ENCODE measurements around the gene KCNMA1.
"Not testable (repeated sequence)": the region's sequence is repeated elsewhere in the genome, so short reads cannot be mapped to it uniquely, and the experiment has no call there.

KCNMA1 gene

DNA sequence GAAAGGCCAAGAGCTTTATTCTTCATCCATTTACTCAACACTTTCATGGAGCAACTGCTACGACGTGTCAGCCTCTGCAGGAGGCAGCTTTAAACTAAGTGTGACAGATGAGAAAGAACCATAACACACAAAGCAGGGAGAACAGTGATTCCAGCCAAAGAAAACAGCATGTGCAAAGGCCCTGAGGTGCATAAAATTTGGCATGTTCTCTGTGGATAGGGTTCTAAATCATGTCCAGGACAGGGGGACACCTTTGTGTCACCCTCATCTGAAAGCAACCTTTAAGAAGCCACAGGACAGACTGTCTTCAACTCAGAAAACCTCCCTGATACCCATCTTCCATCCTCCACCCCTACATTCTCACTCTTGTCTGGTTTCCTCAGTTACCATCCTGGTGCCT lies 116.6 kb downstream of the KCNMA1 start:
- no peak overlapping the region for H3K27ac ChIP-seq
- no peak for TF ChIP-seq ZFX (IDR thresholded peaks at IDR 0.05; ENCODE audit: borderline replicate concordance)
- TF ChIP-seq, protein P1, sequence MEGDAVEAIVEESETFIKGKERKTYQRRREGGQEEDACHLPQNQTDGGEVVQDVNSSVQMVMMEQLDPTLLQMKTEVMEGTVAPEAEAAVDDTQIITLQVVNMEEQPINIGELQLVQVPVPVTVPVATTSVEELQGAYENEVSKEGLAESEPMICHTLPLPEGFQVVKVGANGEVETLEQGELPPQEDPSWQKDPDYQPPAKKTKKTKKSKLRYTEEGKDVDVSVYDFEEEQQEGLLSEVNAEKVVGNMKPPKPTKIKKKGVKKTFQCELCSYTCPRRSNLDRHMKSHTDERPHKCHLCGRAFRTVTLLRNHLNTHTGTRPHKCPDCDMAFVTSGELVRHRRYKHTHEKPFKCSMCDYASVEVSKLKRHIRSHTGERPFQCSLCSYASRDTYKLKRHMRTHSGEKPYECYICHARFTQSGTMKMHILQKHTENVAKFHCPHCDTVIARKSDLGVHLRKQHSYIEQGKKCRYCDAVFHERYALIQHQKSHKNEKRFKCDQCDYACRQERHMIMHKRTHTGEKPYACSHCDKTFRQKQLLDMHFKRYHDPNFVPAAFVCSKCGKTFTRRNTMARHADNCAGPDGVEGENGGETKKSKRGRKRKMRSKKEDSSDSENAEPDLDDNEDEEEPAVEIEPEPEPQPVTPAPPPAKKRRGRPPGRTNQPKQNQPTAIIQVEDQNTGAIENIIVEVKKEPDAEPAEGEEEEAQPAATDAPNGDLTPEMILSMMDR (IDR thresholded peaks at IDR 0.05) = no peak

DNA sequence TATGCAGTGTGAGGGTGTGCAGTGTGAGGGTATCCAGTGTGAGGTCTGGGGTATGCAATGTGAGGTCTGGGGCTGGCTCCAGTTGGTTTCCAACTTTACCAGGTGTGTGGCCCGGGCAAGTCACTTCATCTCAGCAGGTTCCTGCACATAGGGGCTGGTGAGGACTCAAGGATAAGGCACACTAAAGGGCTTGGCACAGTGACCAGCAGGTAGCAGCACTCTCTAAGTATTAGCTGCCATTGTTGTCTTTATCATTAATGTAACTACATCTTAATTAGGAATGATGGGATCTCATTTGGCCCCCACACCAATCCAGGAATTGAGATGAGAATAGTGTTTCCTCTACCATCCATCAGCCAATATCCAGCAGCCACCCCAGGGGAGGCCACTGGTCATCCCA lies 117.3 kb downstream of the KCNMA1 start:
- no peak overlapping the region for H3K27ac ChIP-seq
- TF ChIP-seq, protein P1 (IDR thresholded peaks at IDR 0.05) = no peak
- TF ChIP-seq ZFX (IDR thresholded peaks at IDR 0.05; ENCODE audit: borderline replicate concordance) = no peak

DNA sequence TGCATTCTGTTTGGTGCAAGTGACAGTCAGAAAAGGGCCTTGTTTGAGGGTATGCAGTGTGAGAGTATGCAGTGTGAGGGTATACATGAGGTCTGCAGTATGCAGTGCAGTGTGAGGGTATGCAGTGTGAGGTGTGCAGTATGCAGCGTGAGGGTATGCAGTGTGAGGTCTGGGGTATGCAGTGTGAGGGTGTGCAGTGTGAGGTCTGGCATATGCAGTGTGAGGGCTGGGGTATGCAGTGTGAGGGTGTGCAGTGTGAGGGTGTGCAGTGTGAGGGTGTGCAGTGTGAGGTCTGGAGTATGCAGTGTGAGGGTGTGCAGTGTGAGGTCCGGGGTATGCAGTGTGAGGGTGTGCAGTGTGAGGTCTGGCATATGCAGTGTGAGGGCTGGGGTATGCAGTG lies 117.8 kb downstream of the KCNMA1 start:
- not testable (repeated sequence) for H3K27ac ChIP-seq

DNA sequence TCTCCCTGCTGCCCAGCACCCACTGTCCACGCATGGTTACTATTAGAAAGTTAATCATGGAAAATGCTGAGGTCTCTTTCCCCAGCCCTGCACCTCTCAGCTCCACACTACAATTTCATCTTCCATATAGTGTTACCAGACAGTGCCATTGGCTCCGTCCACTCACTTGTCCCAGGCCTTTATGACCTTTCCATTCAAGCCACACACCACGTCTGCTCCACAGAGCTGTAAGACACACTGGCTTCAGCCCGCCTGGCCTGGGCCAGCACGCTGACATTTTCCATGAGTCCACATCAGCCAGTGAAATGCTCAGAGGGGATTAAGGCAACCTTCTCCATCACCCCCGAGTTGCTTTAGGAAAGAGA lies 118.7 kb downstream of the KCNMA1 start:
- TF ChIP-seq ZFX (IDR thresholded peaks at IDR 0.05; ENCODE audit: borderline replicate concordance) = no peak
- TF ChIP-seq, protein P1 (IDR thresholded peaks at IDR 0.05) = no peak
- H3K27ac ChIP-seq = no peak overlapping the region

DNA sequence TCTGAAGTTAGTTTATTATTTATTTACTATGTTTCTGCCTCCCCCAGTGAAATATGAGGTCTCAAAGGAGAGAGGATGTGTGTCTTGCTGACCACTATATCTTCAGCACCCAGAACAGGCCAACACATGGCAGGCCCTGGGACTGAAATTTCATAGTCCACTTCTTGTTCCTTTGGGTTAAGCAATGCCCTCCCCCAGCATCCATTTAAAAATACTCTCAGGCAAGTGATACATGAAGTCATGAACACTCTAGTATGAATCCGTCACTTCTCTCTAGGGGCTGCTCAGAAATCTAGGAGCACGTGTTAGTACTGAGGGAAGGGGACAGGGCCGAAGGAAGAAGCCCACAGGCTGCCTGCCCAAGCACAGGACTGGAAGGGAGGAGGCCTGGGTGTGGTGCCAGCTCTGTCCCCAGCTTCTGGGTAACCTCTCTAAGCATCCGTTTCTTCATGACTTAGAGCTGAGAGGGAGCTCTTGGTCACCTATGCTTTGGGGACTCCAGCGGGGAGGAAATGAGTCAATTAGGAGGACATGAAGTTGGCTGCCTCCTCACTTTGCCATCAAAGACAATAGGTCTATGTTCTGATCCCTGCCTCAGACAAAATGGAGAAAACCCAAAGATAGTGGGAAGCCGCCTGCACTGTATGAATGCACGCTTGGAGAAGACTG lies 119.2 kb downstream of the KCNMA1 start:
- TF ChIP-seq, protein P1 (IDR thresholded peaks at IDR 0.05) = no peak
- no peak for TF ChIP-seq ZFX (IDR thresholded peaks at IDR 0.05; ENCODE audit: borderline replicate concordance)

DNA sequence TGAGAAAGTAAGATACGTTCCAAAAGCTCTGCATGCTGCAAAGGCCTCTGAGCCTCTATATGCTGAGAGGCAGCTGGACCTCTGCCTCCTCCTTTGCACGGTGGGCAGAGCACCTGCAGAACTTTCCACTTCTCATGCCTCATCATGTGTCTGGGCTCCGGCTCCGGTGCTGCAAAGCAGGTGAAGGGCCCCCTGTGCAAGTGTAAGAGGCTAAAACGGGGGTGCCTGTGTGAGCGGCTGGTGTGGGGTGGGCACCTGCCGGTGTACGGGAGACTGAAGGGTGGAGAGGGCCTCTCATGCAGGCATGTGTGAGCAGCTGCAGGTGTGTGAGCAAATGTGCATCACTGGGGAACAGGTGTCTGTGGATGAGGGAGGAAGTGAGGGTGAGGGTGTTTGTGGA lies 121.0 kb downstream of the KCNMA1 start:
- no peak overlapping the region for H3K27ac ChIP-seq
- TF ChIP-seq ZFX (IDR thresholded peaks at IDR 0.05; ENCODE audit: borderline replicate concordance) = no peak
- TF ChIP-seq, protein P1 (IDR thresholded peaks at IDR 0.05) = no peak

More for the DNA sequence above, 119.2 kb downstream of the KCNMA1 start:
- no peak overlapping the region for H3K27ac ChIP-seq

DNA sequence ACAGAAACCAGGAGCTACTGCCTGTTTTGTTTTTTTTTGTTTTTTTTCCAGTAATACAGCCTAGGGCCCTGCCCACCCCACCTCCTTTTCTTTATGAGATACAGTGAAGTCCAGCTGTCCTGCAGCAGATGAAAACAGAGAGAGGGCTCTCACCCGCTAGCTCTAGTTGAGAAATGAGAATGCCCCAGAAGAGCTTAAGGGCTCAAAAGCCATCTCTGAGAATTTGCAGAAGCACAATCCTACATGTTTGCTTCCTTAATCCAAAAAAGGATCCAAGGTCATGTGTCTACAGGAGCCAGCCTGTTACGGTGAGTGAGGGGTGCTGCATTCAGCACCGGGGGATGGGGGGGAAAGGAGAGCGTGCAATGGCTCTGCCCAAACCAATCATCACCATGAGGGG lies 122.7 kb downstream of the KCNMA1 start:
- no peak overlapping the region for H3K27ac ChIP-seq
- no peak for TF ChIP-seq ZFX (IDR thresholded peaks at IDR 0.05; ENCODE audit: borderline replicate concordance)
- TF ChIP-seq, protein P1 (IDR thresholded peaks at IDR 0.05) = no peak

DNA sequence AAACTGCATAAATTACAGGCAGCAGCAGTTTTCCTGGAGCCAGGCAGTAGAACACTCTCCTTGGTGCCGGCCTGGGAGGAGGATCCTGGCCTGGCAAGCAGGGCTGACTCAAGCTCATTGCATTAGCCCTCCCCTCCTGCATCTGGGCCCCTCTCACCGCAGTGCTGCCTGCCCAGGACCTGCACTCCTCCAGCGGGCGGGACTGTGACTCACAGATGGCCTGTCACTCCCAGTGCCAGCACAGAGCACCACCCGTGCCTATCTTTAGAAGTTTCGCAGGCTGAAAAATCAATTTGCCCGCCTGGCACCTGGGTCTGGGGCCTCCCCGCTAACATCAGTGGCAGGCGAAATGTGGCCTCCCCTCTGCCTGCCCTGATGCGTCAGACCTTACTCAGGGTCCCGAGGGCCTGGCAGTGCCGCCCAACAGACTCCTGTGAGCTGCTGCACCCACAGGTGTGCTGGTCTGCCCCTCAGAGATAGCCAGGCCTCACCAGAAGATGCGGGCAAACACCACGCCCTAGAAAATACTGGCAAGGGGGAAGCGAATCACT lies 123.8 kb downstream of the KCNMA1 start:
- no peak for TF ChIP-seq ZFX (IDR thresholded peaks at IDR 0.05; ENCODE audit: borderline replicate concordance)
- TF ChIP-seq, protein P1 (IDR thresholded peaks at IDR 0.05) = no peak
- peak overlapping the region; percentile 45 for H3K27ac ChIP-seq

Data from 22Rv1 (cell line).